ENCODE measurements around the gene LACTBL1.
"Not testable (repeated sequence)": the region's sequence is repeated elsewhere in the genome, so short reads cannot be mapped to it uniquely, and the experiment has no call there.

LACTBL1 gene

GRCh38 chr1:22976461-22977243 lies 4.0 kb upstream of the LACTBL1 start:
- peak; percentile 9 for DNase-seq (ENCODE audit: low read depth)

GRCh38 chr1:22976127-22976460 lies 3.4 kb upstream of the LACTBL1 start:
- no peak for DNase-seq (ENCODE audit: low read depth)

GRCh38 chr1:22975694-22976093 lies 3.0 kb upstream of the LACTBL1 start:
- DNase-seq (ENCODE audit: low read depth): no peak

- no peak for DNase-seq (ENCODE audit: low read depth)
These were observed 858 bp downstream of the LACTBL1 start for GRCh38 chr1:22971611-22972405.

GRCh38 chr1:22971161-22971560 lies 1.5 kb downstream of the LACTBL1 start:
- DNase-seq (ENCODE audit: low read depth): no peak

GRCh38 chr1:22970096-22970495 lies 2.6 kb downstream of the LACTBL1 start:
- DNase-seq (ENCODE audit: low read depth): no peak

GRCh38 chr1:22969304-22969709 lies 3.4 kb downstream of the LACTBL1 start:
- DNase-seq (ENCODE audit: low read depth): no peak

GRCh38 chr1:22967833-22968232 lies 4.8 kb downstream of the LACTBL1 start:
- DNase-seq (ENCODE audit: low read depth): no peak

- no peak for DNase-seq (ENCODE audit: low read depth)
These were observed 6.4 kb downstream of the LACTBL1 start for GRCh38 chr1:22966309-22966708.

GRCh38 chr1:22963044-22963677 lies 9.5 kb downstream of the LACTBL1 start:
- DNase-seq (ENCODE audit: low read depth): no peak

GRCh38 chr1:22962558-22962957 lies 10.1 kb downstream of the LACTBL1 start:
- no peak for DNase-seq (ENCODE audit: low read depth)

GRCh38 chr1:22959545-22960360 lies 12.9 kb downstream of the LACTBL1 start:
- no peak for DNase-seq (ENCODE audit: low read depth)

GRCh38 chr1:22958556-22958955 lies 14.1 kb downstream of the LACTBL1 start:
- DNase-seq (ENCODE audit: low read depth): no peak

GRCh38 chr1:22957066-22957465 lies 15.6 kb downstream of the LACTBL1 start:
- DNase-seq (ENCODE audit: low read depth): no peak

GRCh38 chr1:22955146-22955545 lies 17.5 kb downstream of the LACTBL1 start:
- no peak for DNase-seq (ENCODE audit: low read depth)

- DNase-seq (ENCODE audit: low read depth): no peak
These were observed 18.9 kb downstream of the LACTBL1 start for GRCh38 chr1:22953740-22954141.

GRCh38 chr1:22953057-22953739 lies 19.5 kb downstream of the LACTBL1 start:
- DNase-seq (ENCODE audit: low read depth): no peak

GRCh38 chr1:22952694-22953056 lies 20.0 kb downstream of the LACTBL1 start:
- DNase-seq (ENCODE audit: low read depth): no peak

GRCh38 chr1:22951796-22952195 lies 20.9 kb downstream of the LACTBL1 start:
- no peak for DNase-seq (ENCODE audit: low read depth)

- DNase-seq (ENCODE audit: low read depth): no peak
These were observed 22.8 kb downstream of the LACTBL1 start for GRCh38 chr1:22949822-22950331.

GRCh38 chr1:22945171-22945570 lies 27.5 kb downstream of the LACTBL1 start:
- not testable (repeated sequence) for DNase-seq (ENCODE audit: low read depth)
